OCI-LY3 (cell line): ENCODE data around the gene ARHGDIB.

ENCODE experiments used
- H2AFZ ChIP-seq: fragments of 200-600, 300-600 bp; shearing (Covaris generic); 2 replicates; pipeline ENCODE4 v1.6.0; 2014; ENCODE audit warnings: antibody characterized with exemption, low read depth, low read length
- H3K27ac ChIP-seq: fragments of 200-600, 300-600 bp; sonication (generic); 2 replicates; pipeline ENCODE4 v1.5.1; 2014; ENCODE audit warnings: mild to moderate bottlenecking, low read length, moderate library complexity, mixed read lengths
- H3K27me3 ChIP-seq: fragments of 200-600, 300-600 bp; sonication (generic); 2 replicates; pipeline ENCODE4 v1.6.1; 2014; ENCODE audit warnings: low read depth, low read length, mixed read lengths
- H3K36me3 ChIP-seq: fragments of 200-600, 300-600 bp; sonication (generic); replicated peaks from 2 replicates; pipeline ENCODE3; 2014; ENCODE audit warnings: low read depth, low read length, mixed read lengths
- H3K4me1 ChIP-seq: fragments of 300-600, 200-600 bp; sonication (generic); 2 replicates; pipeline ENCODE4 v1.6.1; 2014; ENCODE audit warnings: low read length, mixed read lengths
- H3K4me2 ChIP-seq: fragments of 200-600, 300-600 bp; sonication (generic); 2 replicates; pipeline ENCODE4 v1.6.1; 2014; ENCODE audit warnings: low read length, mixed read lengths
- H3K4me3 ChIP-seq: fragments of 300-600, 200-600 bp; sonication (generic); 2 replicates; pipeline ENCODE4 v1.5.1; 2014; ENCODE audit warnings: antibody characterized with exemption, mild to moderate bottlenecking, low read length, moderate library complexity
- H3K79me2 ChIP-seq: fragments of 300-600, 200-600 bp; shearing (Covaris generic); 2 replicates; pipeline ENCODE4 v1.6.1; 2014; ENCODE audit warnings: mild to moderate bottlenecking, low read length, mixed read lengths
- H3K9ac ChIP-seq: fragments of 300-600, 200-600 bp; shearing (Covaris generic); 2 replicates; pipeline ENCODE4 v1.6.0; 2014; ENCODE audit warnings: mild to moderate bottlenecking, low read length, moderate library complexity
- H3K9me3 ChIP-seq: fragments of 200-600, 300-600 bp; shearing (Covaris generic); 2 replicates; pipeline ENCODE4 v1.6.1; 2014; ENCODE audit warnings: low read length, mixed read lengths; ENCODE audit not compliant: insufficient read depth
- H4K20me1 ChIP-seq: fragments of 200-600, 300-600 bp; sonication (generic); 2 replicates; pipeline ENCODE4 v1.6.1; 2016; ENCODE audit warnings: low read length, mixed read lengths; ENCODE audit not compliant: insufficient read depth
- EZH2phosphoT487 ChIP-seq: fragments of 200-600 bp; shearing (Covaris generic); IDR thresholded peaks from 2 replicates; pipeline ENCODE4 v1.6.1; 2018; ENCODE audit warnings: antibody characterized with exemption, mixed run types, low read depth
- TF ChIP-seq, protein P1 (sequence below): fragments of 200-600, 300-600 bp; sonication (generic); IDR thresholded peaks from 2 replicates; pipeline ENCODE4 v1.5.1; 2014; ENCODE audit warnings: antibody characterized with exemption, low read length, low read depth

ARHGDIB gene

DNA sequence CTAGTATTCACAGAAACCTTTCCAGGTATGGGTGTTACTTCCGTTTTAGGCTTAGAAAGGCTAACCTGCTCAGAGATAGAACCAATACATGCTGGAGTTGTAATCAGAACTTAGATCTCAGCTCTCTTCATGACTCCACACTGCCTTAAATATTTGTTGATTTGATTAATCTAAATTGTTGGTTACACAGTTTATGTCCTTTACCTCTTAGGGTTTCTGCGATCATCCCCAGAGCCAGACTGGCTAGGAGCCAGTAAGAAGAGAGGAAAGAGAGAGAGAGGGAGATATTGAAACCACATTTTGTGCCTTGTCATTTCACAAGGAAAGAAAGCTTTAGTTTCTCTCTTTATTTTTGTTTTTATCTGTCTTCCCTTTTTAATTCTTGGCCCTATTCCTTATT, 58.9 kb downstream of the ARHGDIB start:
- H3K4me2 ChIP-seq: no peak overlapping the region
- TF ChIP-seq EZH2phosphoT487: no peak
- TF ChIP-seq, protein P1, sequence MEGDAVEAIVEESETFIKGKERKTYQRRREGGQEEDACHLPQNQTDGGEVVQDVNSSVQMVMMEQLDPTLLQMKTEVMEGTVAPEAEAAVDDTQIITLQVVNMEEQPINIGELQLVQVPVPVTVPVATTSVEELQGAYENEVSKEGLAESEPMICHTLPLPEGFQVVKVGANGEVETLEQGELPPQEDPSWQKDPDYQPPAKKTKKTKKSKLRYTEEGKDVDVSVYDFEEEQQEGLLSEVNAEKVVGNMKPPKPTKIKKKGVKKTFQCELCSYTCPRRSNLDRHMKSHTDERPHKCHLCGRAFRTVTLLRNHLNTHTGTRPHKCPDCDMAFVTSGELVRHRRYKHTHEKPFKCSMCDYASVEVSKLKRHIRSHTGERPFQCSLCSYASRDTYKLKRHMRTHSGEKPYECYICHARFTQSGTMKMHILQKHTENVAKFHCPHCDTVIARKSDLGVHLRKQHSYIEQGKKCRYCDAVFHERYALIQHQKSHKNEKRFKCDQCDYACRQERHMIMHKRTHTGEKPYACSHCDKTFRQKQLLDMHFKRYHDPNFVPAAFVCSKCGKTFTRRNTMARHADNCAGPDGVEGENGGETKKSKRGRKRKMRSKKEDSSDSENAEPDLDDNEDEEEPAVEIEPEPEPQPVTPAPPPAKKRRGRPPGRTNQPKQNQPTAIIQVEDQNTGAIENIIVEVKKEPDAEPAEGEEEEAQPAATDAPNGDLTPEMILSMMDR: no peak
- no peak overlapping the region for H3K9ac ChIP-seq
- no peak overlapping the region for H3K27ac ChIP-seq
- H3K36me3 ChIP-seq: no peaks in the 10 kb centered on the region
- no peaks in the 10 kb centered on the region for H3K27me3 ChIP-seq
- no peaks in the 10 kb centered on the region for H4K20me1 ChIP-seq
- no peaks in the 10 kb centered on the region for H3K4me1 ChIP-seq
- no peaks in the 10 kb centered on the region for H3K9me3 ChIP-seq
- H3K79me2 ChIP-seq: no peaks in the 10 kb centered on the region
- no peak overlapping the region for H2AFZ ChIP-seq
- H3K4me3 ChIP-seq: no peak overlapping the region

GRCh38 chr12:14901228-14901562, 60.2 kb downstream of the ARHGDIB start:
- Histone ChIP-seq H3K36me3 (no peaks in the 10 kb centered on the region), H3K79me2 (no peaks in the 10 kb centered on the region), H4K20me1 (no peaks in the 10 kb centered on the region), H3K4me3 (no peak overlapping the region), H3K4me1 (no peaks in the 10 kb centered on the region), H2AFZ (no peak overlapping the region), H3K4me2 (no peak overlapping the region), H3K9ac (no peak overlapping the region), H3K27ac (no peak overlapping the region), H3K27me3 (no peaks in the 10 kb centered on the region), H3K9me3 (no peaks in the 10 kb centered on the region)
- TF ChIP-seq EZH2phosphoT487: no peak
- TF ChIP-seq, protein P1: no peak

DNA sequence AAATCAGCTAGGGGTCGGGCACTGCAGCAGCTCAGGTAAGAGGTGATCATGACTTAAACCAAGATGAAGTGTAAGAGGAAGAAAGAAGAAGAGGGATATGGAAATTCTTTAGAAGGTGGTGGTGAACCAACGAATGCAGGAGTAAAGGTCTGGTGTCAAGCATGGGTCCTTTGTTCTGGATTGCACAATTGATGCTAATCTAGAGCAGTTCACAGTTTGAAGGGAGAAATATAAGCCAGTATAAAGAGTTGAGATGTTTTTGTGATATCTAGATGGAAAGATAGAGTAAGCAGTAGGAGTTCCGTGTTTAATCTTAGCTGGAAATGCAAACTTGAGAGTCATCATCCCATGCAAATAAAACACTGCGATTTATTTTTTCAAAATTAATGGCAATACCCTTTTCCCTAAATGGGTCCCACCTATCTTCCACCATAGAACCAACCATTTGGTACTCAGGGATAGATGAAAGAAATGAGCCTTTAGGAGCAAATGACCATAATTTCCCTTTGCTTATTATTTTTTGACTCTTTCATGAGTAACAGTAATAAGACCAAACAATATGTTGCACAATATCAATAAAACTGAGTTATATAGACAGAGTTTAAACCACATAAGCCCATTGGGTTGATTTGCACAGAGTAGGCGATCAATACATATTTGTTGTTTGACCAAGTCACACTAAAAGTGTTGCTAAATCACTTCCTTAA, 60.7 kb downstream of the ARHGDIB start:
- H3K27ac ChIP-seq: no peak overlapping the region
- H3K27me3 ChIP-seq: no peaks in the 10 kb centered on the region
- H3K4me2 ChIP-seq: no peak overlapping the region
- H3K36me3 ChIP-seq: no peaks in the 10 kb centered on the region
- H3K9me3 ChIP-seq: no peaks in the 10 kb centered on the region
- TF ChIP-seq, protein P1: no peak
- TF ChIP-seq EZH2phosphoT487: no peak
- H2AFZ ChIP-seq: no peak overlapping the region
- H3K9ac ChIP-seq: no peak overlapping the region
- H3K4me1 ChIP-seq: no peaks in the 10 kb centered on the region
- no peaks in the 10 kb centered on the region for H4K20me1 ChIP-seq
- H3K79me2 ChIP-seq: no peaks in the 10 kb centered on the region
- no peak overlapping the region for H3K4me3 ChIP-seq

GRCh38 chr12:14896521-14897169, 64.8 kb downstream of the ARHGDIB start:
- Histone ChIP-seq H3K36me3 (no peaks in the 10 kb centered on the region), H3K4me1 (no peaks in the 10 kb centered on the region), H3K79me2 (no peaks in the 10 kb centered on the region), H4K20me1 (no peaks in the 10 kb centered on the region), H2AFZ (no peak overlapping the region), H3K4me3 (no peak overlapping the region), H3K27ac (no peak overlapping the region), H3K9ac (no peak overlapping the region), H3K9me3 (no peaks in the 10 kb centered on the region), H3K4me2 (no peak overlapping the region), H3K27me3 (0 out of 2 replicates have a peak, but pooled peaks cover 7% of the 10 kb centered on the region)
- TF ChIP-seq EZH2phosphoT487: no peak
- TF ChIP-seq, protein P1: no peak
